Neural cell (in vitro differentiated cells): ENCODE measurements around the gene CDH4. TPM values are rescaled to one million over a fixed set of nuclear protein-coding genes. Genes with fewer than 3 reads are reported as not detected.

Source experiments
- H2AFZ ChIP-seq: fragments of 200-600, 300-800 bp; sonication (generic), shearing (Covaris generic); 2 replicates; pipeline ENCODE4 v1.6.0; 2014; ENCODE audit warnings: low read depth, mild to moderate bottlenecking, antibody characterized with exemption, low read length, moderate library complexity
- H3F3A ChIP-seq: fragments of 200-600 bp; shearing (Covaris generic); 2 replicates; pipeline ENCODE4 v1.6.1; 2016; ENCODE audit warnings: mild to moderate bottlenecking, moderate library complexity, mixed read lengths, antibody characterized with exemption, low read length; ENCODE audit not compliant: insufficient read depth, poor library complexity, severe bottlenecking
- H3K27ac ChIP-seq: fragments of 200-600, 300-800 bp; sonication (generic), shearing (Covaris generic); 2 replicates; pipeline ENCODE4 v1.5.1; 2014; ENCODE audit warnings: mild to moderate bottlenecking, low read length, moderate library complexity
- H3K27me3 ChIP-seq: fragments of 300-800, 200-600 bp; sonication (generic), shearing (Covaris generic); 2 replicates; pipeline ENCODE4 v1.6.0; 2014; ENCODE audit warnings: mild to moderate bottlenecking, low read depth, low read length, moderate library complexity; ENCODE audit not compliant: insufficient read depth
- H3K36me3 ChIP-seq: fragments of 300-800, 200-600 bp; sonication (generic), shearing (Covaris generic); 2 replicates; pipeline ENCODE4 v1.5.1; 2014; ENCODE audit warnings: mild to moderate bottlenecking, antibody characterized with exemption, low read length, moderate library complexity; ENCODE audit not compliant: insufficient read depth
- H3K4me2 ChIP-seq: fragments of 300-800, 200-600 bp; sonication (generic), shearing (Covaris generic); 2 replicates; pipeline ENCODE4 v1.6.0; 2014; ENCODE audit warnings: mild to moderate bottlenecking, low read length
- H3K4me3 ChIP-seq: fragments of 300-800, 200-600 bp; sonication (generic), shearing (Covaris generic); 2 replicates; pipeline ENCODE4 v1.5.1; 2014; ENCODE audit warnings: mild to moderate bottlenecking, low read length, moderate library complexity
- H3K79me2 ChIP-seq: fragments of 200-600 bp; shearing (Covaris generic); replicated peaks from 2 replicates; pipeline ENCODE4 v1.6.0; 2014; ENCODE audit warnings: mild to moderate bottlenecking, low read length, moderate library complexity; ENCODE audit not compliant: insufficient read depth
- H3K9ac ChIP-seq: fragments of 300-800, 200-600 bp; sonication (generic), shearing (Covaris generic); 2 replicates; pipeline ENCODE4 v1.6.1; 2016; ENCODE audit warnings: mild to moderate bottlenecking, low read length, mixed read lengths
- H3K9me2 ChIP-seq: fragments of 200-600 bp; shearing (Covaris generic); 2 replicates; pipeline ENCODE4 v1.6.1; 2016; ENCODE audit warnings: mild to moderate bottlenecking, low read length, mixed read lengths; ENCODE audit not compliant: insufficient read depth
- H3K9me3 ChIP-seq: fragments of 200-600, 300-800 bp; sonication (generic), shearing (Covaris generic); 2 replicates; pipeline ENCODE4 v1.6.1; 2016; ENCODE audit warnings: mild to moderate bottlenecking, mixed run types, low read length, moderate library complexity, mixed read lengths
- H4K20me1 ChIP-seq: fragments of 200-600 bp; shearing (Covaris generic); 2 replicates; pipeline ENCODE4 v1.6.1; 2016; ENCODE audit warnings: mild to moderate bottlenecking, mixed run types; ENCODE audit not compliant: insufficient read depth
- EP300 ChIP-seq: fragments of 450-650 bp; conservative IDR thresholded peaks from 2 replicates; pipeline ENCODE4 v1.6.1; 2014; ENCODE audit warnings: antibody characterized with exemption, mild to moderate bottlenecking, moderate library complexity; ENCODE audit not compliant: poor library complexity, severe bottlenecking
- EZH2 ChIP-seq: fragments of 200-600, 300-800 bp; shearing (Covaris generic), sonication (generic); IDR thresholded peaks from 2 replicates; pipeline ENCODE4 v1.6.1; 2014; ENCODE audit warnings: antibody characterized with exemption, low read length, borderline replicate concordance, mild to moderate bottlenecking; ENCODE audit not compliant: insufficient read depth, poor library complexity, severe bottlenecking
- MXI1 ChIP-seq: fragments of 450-650 bp; conservative IDR thresholded peaks from 2 replicates; pipeline ENCODE4 v1.6.1; 2014; ENCODE audit warnings: antibody characterized with exemption, mild to moderate bottlenecking; ENCODE audit not compliant: poor library complexity, severe bottlenecking
- POLR2AphosphoS5 ChIP-seq: IDR thresholded peaks from 2 replicates; pipeline ENCODE4 v1.6.1; 2012
- RAD21 ChIP-seq: fragments of 450-650 bp; conservative IDR thresholded peaks from 2 replicates; pipeline ENCODE4 v1.6.1; 2014; ENCODE audit warnings: antibody characterized with exemption, mild to moderate bottlenecking, moderate library complexity
- SMC3 ChIP-seq: fragments of 450-650 bp; conservative IDR thresholded peaks from 2 replicates; pipeline ENCODE4 v1.6.1; 2014; ENCODE audit warnings: antibody characterized with exemption, mild to moderate bottlenecking, moderate library complexity; ENCODE audit not compliant: poor library complexity
- TAF1 ChIP-seq: IDR thresholded peaks from 2 replicates; pipeline ENCODE4 v1.6.1; 2012; ENCODE audit warnings: low read depth
- polyA plus RNA-seq: library from polyadenylated mRNA; depleted of rRNA; stranded (reverse); fragments of >200 nt; gene quantifications from 2 replicates; pipeline ENCODE4 v1.2.3, GENCODE V29; 2014
- TF ChIP-seq, protein P1 (sequence below): fragments of 450-650 bp; IDR thresholded peaks from 2 replicates; pipeline ENCODE4 v1.5.1; 2014; ENCODE audit warnings: antibody characterized with exemption, mild to moderate bottlenecking, moderate library complexity; ENCODE audit not compliant: poor library complexity, severe bottlenecking
- TF ChIP-seq, protein P2 (sequence below): IDR thresholded peaks from 2 replicates; pipeline ENCODE4 v1.6.1; 2012; ENCODE audit warnings: borderline replicate concordance

Gene CDH4
- polyA plus RNA-seq, 1 donor from 2014 or later = 24.6 TPM

DNA sequence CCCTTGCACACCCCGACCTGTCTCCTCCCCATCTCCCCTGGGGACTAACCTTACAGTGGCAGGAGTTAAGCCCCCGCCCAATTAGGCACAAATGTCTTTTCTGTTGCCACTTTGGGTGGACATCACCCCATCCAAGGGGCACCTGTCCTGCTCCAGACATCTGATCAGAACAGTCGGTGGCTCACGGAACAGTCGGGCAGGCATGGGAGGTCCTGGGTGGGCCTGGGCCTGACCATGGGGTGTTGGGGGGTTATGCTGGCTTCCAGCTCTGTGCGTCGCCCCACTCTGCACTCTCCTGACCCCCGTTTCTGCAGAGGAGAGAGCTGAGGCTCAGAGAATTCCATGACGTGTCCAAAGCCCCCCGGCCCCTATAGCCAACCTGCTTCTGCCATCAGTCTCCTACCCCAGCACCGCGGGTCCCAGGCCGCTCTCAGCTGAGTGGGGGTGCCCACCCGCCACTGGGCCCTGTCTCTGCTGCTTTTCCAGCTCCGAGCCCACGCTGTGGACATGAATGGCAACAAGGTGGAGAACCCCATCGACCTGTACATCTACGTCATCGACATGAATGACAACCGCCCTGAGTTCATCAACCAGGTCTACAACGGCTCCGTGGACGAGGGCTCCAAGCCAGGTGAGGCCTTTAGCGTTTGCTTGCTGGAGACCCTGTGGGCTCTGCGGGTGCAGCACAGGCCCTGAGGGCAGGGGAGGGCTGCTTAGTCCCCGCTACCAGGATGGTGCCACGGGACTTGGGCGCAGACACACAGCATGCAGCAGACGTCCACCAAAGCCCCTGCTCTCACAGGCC is 600.4 kb downstream of the CDH4 start:
- H2AFZ ChIP-seq = no peak overlapping the region
- H3K4me2 ChIP-seq = no peak overlapping the region
- H3K9me2 ChIP-seq = no peaks in the 10 kb centered on the region
- TF ChIP-seq MXI1 (no peak), EP300 (no peak), POLR2AphosphoS5 (no peak), TAF1 (no peak), RAD21 (no peak)
- TF ChIP-seq, protein P1, sequence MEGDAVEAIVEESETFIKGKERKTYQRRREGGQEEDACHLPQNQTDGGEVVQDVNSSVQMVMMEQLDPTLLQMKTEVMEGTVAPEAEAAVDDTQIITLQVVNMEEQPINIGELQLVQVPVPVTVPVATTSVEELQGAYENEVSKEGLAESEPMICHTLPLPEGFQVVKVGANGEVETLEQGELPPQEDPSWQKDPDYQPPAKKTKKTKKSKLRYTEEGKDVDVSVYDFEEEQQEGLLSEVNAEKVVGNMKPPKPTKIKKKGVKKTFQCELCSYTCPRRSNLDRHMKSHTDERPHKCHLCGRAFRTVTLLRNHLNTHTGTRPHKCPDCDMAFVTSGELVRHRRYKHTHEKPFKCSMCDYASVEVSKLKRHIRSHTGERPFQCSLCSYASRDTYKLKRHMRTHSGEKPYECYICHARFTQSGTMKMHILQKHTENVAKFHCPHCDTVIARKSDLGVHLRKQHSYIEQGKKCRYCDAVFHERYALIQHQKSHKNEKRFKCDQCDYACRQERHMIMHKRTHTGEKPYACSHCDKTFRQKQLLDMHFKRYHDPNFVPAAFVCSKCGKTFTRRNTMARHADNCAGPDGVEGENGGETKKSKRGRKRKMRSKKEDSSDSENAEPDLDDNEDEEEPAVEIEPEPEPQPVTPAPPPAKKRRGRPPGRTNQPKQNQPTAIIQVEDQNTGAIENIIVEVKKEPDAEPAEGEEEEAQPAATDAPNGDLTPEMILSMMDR = no peak
- TF ChIP-seq, protein P2, sequence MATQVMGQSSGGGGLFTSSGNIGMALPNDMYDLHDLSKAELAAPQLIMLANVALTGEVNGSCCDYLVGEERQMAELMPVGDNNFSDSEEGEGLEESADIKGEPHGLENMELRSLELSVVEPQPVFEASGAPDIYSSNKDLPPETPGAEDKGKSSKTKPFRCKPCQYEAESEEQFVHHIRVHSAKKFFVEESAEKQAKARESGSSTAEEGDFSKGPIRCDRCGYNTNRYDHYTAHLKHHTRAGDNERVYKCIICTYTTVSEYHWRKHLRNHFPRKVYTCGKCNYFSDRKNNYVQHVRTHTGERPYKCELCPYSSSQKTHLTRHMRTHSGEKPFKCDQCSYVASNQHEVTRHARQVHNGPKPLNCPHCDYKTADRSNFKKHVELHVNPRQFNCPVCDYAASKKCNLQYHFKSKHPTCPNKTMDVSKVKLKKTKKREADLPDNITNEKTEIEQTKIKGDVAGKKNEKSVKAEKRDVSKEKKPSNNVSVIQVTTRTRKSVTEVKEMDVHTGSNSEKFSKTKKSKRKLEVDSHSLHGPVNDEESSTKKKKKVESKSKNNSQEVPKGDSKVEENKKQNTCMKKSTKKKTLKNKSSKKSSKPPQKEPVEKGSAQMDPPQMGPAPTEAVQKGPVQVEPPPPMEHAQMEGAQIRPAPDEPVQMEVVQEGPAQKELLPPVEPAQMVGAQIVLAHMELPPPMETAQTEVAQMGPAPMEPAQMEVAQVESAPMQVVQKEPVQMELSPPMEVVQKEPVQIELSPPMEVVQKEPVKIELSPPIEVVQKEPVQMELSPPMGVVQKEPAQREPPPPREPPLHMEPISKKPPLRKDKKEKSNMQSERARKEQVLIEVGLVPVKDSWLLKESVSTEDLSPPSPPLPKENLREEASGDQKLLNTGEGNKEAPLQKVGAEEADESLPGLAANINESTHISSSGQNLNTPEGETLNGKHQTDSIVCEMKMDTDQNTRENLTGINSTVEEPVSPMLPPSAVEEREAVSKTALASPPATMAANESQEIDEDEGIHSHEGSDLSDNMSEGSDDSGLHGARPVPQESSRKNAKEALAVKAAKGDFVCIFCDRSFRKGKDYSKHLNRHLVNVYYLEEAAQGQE = no peak
- H3K27ac ChIP-seq = no peak overlapping the region
- no peaks in the 10 kb centered on the region for H4K20me1 ChIP-seq
- H3F3A ChIP-seq = no peaks in the 10 kb centered on the region
- no peaks in the 10 kb centered on the region for H3K27me3 ChIP-seq
- H3K9ac ChIP-seq = no peak overlapping the region
- peaks cover 6% of the 10 kb centered on the region for H3K9me3 ChIP-seq
- H3K4me3 ChIP-seq = no peak overlapping the region
- no peaks in the 10 kb centered on the region for H3K79me2 ChIP-seq
- H3K36me3 ChIP-seq = peaks cover 4% of the 10 kb centered on the region

DNA sequence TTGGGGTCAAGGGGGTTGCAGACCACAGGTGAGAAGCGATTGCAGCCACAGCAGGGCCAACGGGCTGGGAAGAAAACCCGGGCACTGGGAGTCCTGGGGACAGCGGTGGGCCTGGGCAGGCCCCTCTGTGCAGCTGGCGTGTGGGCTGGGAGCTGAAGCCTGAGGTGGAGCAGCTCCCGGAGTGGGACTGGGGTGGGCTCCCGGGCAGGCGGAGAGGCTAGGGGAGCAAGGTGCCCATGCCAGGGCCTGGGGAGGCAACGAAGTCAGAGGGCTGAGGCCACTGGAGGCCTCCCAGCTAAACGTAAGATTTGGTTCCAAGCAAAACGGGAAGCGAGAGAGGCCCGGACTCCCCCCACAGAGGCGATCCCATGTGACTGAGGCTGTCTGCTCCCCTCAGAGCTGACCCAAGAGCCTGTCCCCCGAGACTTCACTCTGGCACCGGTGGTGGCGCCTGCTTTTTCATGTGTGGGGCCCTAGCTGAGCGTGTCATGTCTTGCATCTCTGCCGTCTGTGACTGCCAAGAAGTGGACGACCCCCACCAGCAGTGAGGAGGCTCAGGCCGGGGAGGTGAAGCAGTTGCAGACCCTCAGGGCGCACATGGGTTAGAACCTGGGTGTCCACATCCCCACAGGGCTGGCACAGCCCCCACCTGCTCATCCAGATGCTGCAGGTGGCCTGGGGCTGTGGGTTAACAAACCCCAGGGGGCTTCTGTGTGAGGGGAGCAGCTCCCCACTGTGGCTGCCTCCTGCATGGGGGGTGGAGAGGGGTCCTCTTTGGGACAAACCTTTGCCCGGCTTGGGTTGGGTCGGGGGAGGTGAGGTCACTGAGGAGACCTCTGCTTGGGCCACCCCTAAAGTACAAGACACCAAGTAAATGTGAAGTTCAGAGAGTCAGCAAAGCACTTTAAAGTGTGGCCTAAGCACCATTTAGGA is 601.3 kb downstream of the CDH4 start:
- H3K4me2 ChIP-seq = no peak overlapping the region

More for the DNA sequence above, 601.3 kb downstream of the CDH4 start:
- Histone ChIP-seq H3K27me3 (no peaks in the 10 kb centered on the region), H3K4me3 (no peak overlapping the region), H3K9me3 (no peaks in the 10 kb centered on the region), H3K9ac (no peak overlapping the region), H3K36me3 (no peaks in the 10 kb centered on the region), H3K9me2 (no peaks in the 10 kb centered on the region), H3K27ac (no peak overlapping the region), H3F3A (no peaks in the 10 kb centered on the region), H3K79me2 (no peaks in the 10 kb centered on the region), H4K20me1 (no peaks in the 10 kb centered on the region), H2AFZ (no peak overlapping the region)
- TF ChIP-seq, protein P2 = no peak
- TF ChIP-seq EZH2 = no peak
- no peak for TF ChIP-seq RAD21
- TF ChIP-seq TAF1 = no peak
- TF ChIP-seq EP300 = no peak
- no peak for TF ChIP-seq MXI1
- TF ChIP-seq, protein P1 = no peak
- no peak for TF ChIP-seq SMC3
- no peak for TF ChIP-seq POLR2AphosphoS5
